ENCODE data around the gene STIM1. TPM values are rescaled to one million over a fixed set of nuclear protein-coding genes. Genes with fewer than 3 reads are reported as not detected.

The STIM1 gene
- total RNA-seq, 1 experiment from 2014 or later: 28.3 TPM

DNA sequence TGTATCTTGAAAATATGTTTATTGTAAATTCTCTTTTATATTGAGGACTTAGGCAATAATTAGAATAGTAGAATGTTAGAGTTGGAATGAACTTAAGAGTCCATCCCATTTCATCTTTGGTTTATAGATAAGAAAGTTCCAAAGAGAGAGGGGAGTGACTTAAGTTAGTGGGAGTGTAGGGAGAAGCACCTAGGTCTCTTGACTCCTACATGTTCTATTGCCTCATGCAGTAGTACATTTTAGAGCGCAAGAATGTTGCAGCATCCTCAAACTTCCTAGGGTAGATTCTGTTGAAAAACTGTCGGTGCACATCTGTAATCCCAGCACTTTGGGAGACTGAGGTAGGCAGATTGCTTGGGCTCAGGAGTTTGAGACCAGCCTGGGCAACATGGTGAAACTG, 247.8 kb downstream of the STIM1 start:
- Histone ChIP-seq H3K9me3 (ENCODE audit: insufficient read depth, low read depth) (no peaks in the 10 kb centered on the region), H3F3A (ENCODE audit: insufficient read depth, low read depth) (no peaks in the 10 kb centered on the region), H3K9me2 (ENCODE audit: insufficient read depth) (no peaks in the 10 kb centered on the region), H3K4me2 (no peak overlapping the region), H3K27me3 (ENCODE audit: insufficient read depth, low read depth) (no peaks in the 10 kb centered on the region), H3K4me3 (no peak overlapping the region), H4K20me1 (ENCODE audit: insufficient read depth) (no peaks in the 10 kb centered on the region), H3K79me2 (ENCODE audit: low read depth) (0 out of 2 replicates have a peak, but pooled peaks cover 3% of the 10 kb centered on the region), H3K4me1 (replicated peaks; ENCODE audit: insufficient read depth) (no peaks in the 10 kb centered on the region), H2AFZ (no peak overlapping the region), H3K36me3 (ENCODE audit: low read depth) (no peaks in the 10 kb centered on the region), H3K27ac (no peak overlapping the region)
- POLR2A ChIA-PET (ENCODE audit: unreplicated experiment): no interaction called here
- CTCF ChIA-PET: no interaction called here
- no peak for DNase-seq
- no peak for TF ChIP-seq EZH2 (IDR thresholded peaks at IDR 0.05; ENCODE audit: low read depth)
- TF ChIP-seq, protein P1, sequence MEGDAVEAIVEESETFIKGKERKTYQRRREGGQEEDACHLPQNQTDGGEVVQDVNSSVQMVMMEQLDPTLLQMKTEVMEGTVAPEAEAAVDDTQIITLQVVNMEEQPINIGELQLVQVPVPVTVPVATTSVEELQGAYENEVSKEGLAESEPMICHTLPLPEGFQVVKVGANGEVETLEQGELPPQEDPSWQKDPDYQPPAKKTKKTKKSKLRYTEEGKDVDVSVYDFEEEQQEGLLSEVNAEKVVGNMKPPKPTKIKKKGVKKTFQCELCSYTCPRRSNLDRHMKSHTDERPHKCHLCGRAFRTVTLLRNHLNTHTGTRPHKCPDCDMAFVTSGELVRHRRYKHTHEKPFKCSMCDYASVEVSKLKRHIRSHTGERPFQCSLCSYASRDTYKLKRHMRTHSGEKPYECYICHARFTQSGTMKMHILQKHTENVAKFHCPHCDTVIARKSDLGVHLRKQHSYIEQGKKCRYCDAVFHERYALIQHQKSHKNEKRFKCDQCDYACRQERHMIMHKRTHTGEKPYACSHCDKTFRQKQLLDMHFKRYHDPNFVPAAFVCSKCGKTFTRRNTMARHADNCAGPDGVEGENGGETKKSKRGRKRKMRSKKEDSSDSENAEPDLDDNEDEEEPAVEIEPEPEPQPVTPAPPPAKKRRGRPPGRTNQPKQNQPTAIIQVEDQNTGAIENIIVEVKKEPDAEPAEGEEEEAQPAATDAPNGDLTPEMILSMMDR (conservative IDR thresholded peaks at IDR 0.05): no peak
- intact Hi-C loops (cut with micrococcal nuclease; ENCODE audit: unreplicated experiment): no loop called here
- BruUV-seq (replicated peaks): no TSS peak

DNA sequence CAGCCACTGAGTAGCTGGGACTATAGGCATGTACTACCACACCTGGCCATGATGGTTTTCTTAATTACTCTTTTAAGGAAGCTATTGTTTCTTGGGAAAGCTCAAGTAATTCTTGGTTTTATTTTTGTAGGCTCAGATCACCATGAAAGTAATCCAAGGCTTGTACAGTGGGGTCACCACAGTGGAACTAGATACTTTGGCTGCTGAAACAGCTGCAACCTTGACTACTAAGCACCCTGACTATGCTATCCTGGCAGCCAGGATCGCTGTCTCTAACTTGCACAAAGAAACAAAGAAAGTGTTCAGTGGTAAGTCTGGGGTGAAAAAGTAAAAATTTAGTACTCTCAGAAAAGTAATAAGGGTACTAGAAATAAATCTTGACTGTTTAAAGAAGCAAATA, 250.5 kb downstream of the STIM1 start:
- Histone ChIP-seq H3K4me3 (no peak overlapping the region), H3F3A (ENCODE audit: insufficient read depth, low read depth) (no peaks in the 10 kb centered on the region), H3K4me2 (no peak overlapping the region), H2AFZ (no peak overlapping the region), H3K79me2 (ENCODE audit: low read depth) (no peaks in the 10 kb centered on the region), H3K4me1 (replicated peaks; ENCODE audit: insufficient read depth) (no peaks in the 10 kb centered on the region), H3K9me2 (ENCODE audit: insufficient read depth) (no peaks in the 10 kb centered on the region), H4K20me1 (ENCODE audit: insufficient read depth) (no peaks in the 10 kb centered on the region), H3K27ac (no peak overlapping the region), H3K9me3 (ENCODE audit: insufficient read depth, low read depth) (no peaks in the 10 kb centered on the region), H3K27me3 (ENCODE audit: insufficient read depth, low read depth) (no peaks in the 10 kb centered on the region), H3K36me3 (ENCODE audit: low read depth) (no peaks in the 10 kb centered on the region; the same call in 1 of the 2 replicates)
- DNase-seq: no peak
- no peak for TF ChIP-seq EZH2 (IDR thresholded peaks at IDR 0.05; ENCODE audit: low read depth)
- TF ChIP-seq, protein P1 (conservative IDR thresholded peaks at IDR 0.05): no peak
- POLR2A ChIA-PET (ENCODE audit: unreplicated experiment): no interaction called here
- intact Hi-C loops (cut with micrococcal nuclease; ENCODE audit: unreplicated experiment): no loop called here
- BruUV-seq (replicated peaks): no TSS peak
- CTCF ChIA-PET: no interaction called here

DNA sequence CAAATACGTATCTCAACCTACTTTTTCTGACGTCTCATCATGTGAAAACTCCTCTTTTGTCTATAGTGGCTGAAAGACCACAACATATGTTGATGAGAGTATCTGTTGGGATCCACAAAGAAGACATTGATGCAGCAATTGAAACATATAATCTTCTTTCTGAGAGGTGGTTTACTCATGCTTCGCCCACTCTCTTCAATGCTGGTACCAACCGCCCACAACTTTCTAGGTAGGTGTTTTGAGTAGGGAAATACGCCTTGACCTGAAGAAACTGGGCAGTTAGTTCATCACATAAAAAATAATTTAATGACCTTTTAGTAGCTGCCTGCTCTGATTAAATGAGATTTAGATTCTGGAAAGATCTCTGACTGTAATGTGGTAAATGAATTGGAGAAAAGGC, 256.4 kb downstream of the STIM1 start:
- Histone ChIP-seq H4K20me1 (ENCODE audit: insufficient read depth) (no peaks in the 10 kb centered on the region), H3K9me2 (ENCODE audit: insufficient read depth) (no peaks in the 10 kb centered on the region), H3K4me1 (replicated peaks; ENCODE audit: insufficient read depth) (no peaks in the 10 kb centered on the region), H3K4me2 (no peak overlapping the region), H3K9me3 (ENCODE audit: insufficient read depth, low read depth) (no peaks in the 10 kb centered on the region), H3F3A (ENCODE audit: insufficient read depth, low read depth) (no peaks in the 10 kb centered on the region), H3K36me3 (ENCODE audit: low read depth) (no peaks in the 10 kb centered on the region; the same call in 1 of the 2 replicates), H3K27me3 (ENCODE audit: insufficient read depth, low read depth) (no peaks in the 10 kb centered on the region), H3K27ac (no peak overlapping the region), H3K4me3 (no peak overlapping the region), H2AFZ (no peak overlapping the region), H3K79me2 (ENCODE audit: low read depth) (no peaks in the 10 kb centered on the region)
- BruUV-seq (replicated peaks): no TSS peak
- DNase-seq: no peak
- intact Hi-C loops (cut with micrococcal nuclease; ENCODE audit: unreplicated experiment): no loop called here
- no peak for TF ChIP-seq EZH2 (IDR thresholded peaks at IDR 0.05; ENCODE audit: low read depth)
- TF ChIP-seq, protein P1 (conservative IDR thresholded peaks at IDR 0.05): no peak
- CTCF ChIA-PET: no interaction called here
- POLR2A ChIA-PET (ENCODE audit: unreplicated experiment): no interaction called here
